Measurements from ENCODE around the gene ZBTB24.
A peak's percentile ranks its signal among the peaks of the same experiment; 100 is the strongest.

ZBTB24 gene

DNA sequence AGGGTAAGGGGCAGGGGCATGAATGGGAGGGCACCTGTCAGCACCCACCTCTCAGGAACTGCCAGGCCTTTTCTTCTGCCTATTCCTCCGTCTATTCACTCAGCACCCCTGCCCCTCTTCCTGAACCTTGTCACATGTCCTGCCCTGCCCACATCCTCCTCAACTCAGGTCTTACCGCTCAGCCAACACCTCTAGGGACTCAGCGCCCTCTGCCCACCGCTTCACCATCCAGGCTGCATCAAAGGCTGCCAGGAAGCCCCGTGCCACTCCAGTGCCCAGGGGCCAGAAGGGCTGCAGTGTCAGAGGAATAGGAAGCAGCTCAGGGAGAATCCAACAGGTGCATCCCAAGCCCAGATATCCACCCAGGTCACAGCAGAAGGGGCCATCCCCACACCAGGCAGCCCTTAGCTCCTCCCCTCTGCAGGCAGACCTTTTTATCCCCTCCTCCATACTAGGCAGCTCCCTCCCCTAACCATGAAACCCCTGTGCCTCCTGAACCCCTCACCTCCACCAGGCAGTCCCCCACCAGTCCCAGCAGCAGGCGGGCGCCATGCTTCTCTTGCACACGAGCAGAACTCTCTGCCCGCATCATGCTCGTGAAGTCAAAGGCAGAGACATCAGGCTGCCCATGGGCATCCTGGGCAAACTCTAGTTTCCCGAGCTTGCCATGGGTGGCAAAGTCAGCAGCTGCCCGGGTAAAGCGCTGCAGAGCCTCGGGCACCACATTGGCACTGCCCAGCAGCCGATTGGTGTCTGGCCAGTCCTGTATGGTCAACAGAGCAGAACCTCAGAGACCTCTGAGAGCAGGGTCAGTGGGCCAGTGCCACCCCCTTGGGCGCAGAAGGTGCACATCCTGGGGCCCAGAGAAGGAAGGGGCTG, 33.0 kb downstream of the ZBTB24 start:
- DNase-seq (ENCODE audit: low read depth), result no peak

- DNase-seq (ENCODE audit: low read depth), result no peak
Observed at GRCh38 chr6:109449064-109449794, 33.8 kb downstream of the ZBTB24 start.

DNA sequence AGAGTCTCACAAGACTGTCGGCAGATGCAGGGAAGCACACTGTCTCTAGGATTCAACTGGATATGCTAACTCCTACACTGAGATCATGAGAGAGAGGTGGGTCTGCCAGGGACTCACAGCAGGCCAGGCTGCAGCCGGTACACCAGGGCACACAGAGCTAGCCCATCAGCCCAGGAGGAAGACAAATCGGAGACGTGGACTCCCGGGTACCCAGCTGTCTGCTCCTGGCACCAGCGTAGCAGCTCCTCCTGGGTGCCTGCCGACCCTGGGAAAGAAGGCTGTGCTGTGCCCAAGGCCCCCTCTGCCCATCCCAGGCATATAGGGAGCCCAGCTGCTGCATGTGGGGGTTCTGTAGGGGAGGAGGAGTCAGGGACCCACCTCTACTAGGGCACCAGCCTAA, 34.4 kb downstream of the ZBTB24 start:
- DNase-seq (ENCODE audit: low read depth), result no peak

- no peak for DNase-seq (ENCODE audit: low read depth)
Observed at GRCh38 chr6:109447878-109448555, 35.0 kb downstream of the ZBTB24 start.

- DNase-seq (ENCODE audit: low read depth), result no peak
Observed at GRCh38 chr6:109447087-109447486, 35.9 kb downstream of the ZBTB24 start.

- DNase-seq (ENCODE audit: low read depth), result no peak
Observed at GRCh38 chr6:109446541-109446940, 36.5 kb downstream of the ZBTB24 start.

DNA sequence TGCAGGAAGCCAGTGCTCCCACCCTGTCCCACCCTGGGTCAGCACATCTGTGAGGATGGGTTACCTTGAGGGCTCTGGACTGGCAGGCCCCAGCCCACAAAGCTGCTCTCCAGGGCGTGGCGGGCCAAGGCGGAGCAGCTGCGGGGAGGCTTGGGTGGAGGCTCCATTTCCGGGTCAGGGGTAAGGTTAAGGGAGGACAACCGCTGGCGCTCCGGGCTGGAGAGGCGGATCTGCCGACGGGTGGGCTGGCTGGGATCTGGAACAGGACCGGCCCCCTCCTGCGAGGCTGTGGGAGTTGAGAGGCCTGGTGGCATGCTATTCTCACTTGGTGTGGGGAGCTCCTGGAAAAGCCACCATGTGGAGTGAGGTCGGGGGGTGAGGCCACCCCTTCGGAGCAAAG, 36.9 kb downstream of the ZBTB24 start:
- no peak for DNase-seq (ENCODE audit: low read depth)

DNA sequence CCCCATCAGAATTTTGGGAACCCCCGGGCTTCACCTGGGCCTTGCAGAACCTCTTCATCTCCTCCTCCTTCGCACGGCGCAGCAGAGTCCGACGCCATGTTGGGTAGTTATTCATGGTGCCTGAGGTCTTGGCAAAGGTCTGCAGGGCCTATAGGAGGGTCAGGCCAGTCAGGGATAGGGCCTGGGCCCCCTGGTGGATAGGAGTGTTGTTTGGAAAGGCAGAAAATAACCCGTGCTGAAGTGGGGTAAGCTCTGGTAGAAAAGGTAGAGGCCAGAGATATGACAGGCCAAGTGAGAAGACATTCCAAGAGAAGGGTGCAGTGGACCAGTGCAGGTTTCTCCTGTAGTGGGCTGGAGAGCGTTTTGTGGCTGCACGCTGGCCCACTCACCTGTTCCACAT, 37.6 kb downstream of the ZBTB24 start:
- DNase-seq (ENCODE audit: low read depth), result no peak

DNA sequence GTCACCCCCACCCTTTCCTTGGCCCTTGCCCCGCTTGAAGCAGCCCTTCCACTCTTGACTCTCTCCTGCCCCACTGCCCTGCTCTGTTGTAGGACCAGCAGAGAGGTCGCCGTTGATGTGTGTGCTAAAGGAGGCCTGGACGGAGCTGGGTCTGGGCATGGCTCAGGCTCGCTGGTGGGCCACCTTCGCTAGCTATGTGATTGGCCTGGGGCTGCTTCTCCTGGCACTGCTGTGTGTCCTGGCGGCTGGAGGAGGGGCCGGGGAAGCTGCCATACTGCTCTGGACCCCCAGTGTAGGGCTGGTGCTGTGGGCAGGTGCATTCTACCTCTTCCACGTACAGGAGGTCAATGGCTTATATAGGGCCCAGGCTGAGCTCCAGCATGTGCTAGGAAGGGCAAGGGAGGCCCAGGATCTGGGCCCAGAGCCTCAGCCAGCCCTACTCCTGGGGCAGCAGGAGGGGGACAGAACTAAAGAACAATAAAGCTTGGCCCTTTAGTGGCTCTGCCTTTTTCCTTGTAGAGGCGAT, 39.5 kb downstream of the ZBTB24 start:
- DNase-seq (ENCODE audit: low read depth), result no peak

- no peak for DNase-seq (ENCODE audit: low read depth)
Observed at GRCh38 chr6:109442393-109442924, 40.6 kb downstream of the ZBTB24 start.

DNA sequence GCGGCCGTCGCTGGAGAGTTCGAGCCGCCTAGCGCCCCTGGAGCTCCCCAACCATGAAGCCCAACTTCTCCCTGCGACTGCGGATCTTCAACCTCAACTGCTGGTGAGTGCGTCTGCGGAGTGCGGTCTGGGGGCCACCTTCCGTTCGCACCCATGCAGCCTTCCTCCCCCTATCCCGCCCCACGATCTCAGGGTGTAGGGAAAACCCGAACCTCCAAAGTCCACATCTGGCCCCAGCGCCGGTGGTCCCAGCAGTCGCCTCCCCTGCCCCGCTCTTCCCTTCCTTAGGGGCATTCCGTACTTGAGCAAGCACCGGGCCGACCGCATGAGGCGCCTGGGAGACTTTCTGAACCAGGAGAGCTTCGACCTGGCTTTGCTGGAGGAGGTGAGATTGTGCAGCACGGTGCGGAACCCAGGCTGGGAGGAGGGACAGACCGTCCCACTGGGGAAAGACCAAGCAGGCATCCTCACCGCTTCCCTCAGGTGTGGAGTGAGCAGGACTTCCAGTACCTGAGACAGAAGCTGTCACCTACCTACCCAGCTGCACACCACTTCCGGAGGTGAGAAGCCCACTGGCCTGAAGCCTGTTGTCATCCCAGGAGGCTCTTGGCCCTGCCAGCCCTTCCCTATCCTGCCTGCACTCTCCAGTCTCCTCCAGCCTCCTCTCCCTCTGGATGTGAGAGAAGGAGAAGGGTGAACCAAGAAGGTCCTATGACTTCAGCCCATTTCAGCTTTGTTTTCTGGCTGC, 41.8 kb downstream of the ZBTB24 start:
- peak; percentile 42 for DNase-seq (ENCODE audit: low read depth)

GRCh38 chr6:109440331-109441068, 42.5 kb downstream of the ZBTB24 start, which contains the start of the genes PPIL6 and SMPD2:
Gene PPIL6 (minus strand): TSS chr6:109440628. CDS start chr6:109440590, 38 bp downstream.
Gene SMPD2 (plus strand): TSS chr6:109440724. CDS start chr6:109441122, 398 bp downstream.
- peak; percentile 65 for DNase-seq (ENCODE audit: low read depth)

DNA sequence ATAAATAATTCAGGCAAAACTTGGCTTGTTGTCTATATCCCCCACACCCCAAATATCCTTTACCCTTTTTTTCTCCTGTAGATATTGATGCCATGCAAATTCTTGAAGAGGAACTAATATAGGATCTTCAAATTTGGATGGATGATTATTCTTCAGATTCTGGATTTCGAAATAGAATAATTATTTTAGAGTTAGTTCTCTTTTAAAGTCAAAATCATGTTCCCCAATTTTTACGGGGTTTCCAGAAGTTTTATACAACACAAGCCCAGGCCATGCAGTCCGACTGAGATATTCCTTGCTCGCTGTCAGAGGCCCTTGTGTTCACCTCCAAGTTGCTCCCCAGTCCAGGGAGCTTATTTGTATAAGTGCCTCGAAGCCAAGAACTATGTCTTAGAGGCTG, 47.0 kb downstream of the ZBTB24 start:
- no peak for DNase-seq (ENCODE audit: low read depth)

GRCh38 chr6:109434456-109434855, 48.6 kb downstream of the ZBTB24 start:
- no peak for DNase-seq (ENCODE audit: low read depth)

DNA sequence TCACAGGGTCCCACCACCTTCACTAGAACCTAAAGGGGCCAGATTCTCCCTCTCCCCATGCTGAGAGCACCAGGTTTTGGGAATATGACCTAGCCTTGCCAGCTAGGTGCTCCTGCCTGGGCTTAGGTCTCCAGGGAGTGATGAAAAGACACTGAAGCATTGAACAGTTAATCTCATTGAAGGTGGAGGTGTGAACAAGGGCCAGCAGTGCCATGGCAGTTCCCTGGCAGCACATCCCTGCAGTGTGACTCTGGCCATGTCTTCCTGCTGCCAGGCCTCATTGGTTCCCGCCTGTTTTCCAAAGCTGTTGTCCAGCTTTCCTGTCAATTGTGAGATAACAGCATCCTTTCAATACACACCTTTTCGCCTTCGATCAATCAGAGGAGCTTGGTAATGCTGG, 53.5 kb downstream of the ZBTB24 start:
- no peak for DNase-seq (ENCODE audit: low read depth)

- DNase-seq (ENCODE audit: low read depth), result no peak
Observed at GRCh38 chr6:109428889-109429477, 54.0 kb downstream of the ZBTB24 start.

- no peak for DNase-seq (ENCODE audit: low read depth)
Observed at GRCh38 chr6:109424946-109425345, 58.1 kb downstream of the ZBTB24 start.

- DNase-seq (ENCODE audit: low read depth), result no peak
Observed at GRCh38 chr6:109421184-109421583, 61.8 kb downstream of the ZBTB24 start.

DNA sequence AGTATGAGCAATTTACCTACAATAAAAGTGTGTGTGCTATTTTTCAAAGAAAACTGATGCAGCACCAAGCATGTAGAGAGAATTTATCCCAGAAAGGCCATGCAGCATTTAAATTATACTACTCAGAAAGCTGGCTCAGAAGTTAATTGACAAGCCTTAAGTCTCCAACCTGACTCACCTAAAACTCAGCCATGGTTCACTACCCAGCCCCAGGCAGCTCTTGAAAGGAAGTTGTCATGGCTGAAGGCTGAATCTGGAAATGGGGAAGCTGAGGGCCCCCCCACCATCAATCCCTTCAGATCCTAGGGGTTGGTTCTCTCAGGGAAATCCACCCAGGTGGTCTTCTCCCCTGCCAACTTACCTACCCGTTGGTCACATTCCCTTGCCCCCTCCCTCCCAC, 62.3 kb downstream of the ZBTB24 start:
- DNase-seq (ENCODE audit: low read depth), result no peak

DNA sequence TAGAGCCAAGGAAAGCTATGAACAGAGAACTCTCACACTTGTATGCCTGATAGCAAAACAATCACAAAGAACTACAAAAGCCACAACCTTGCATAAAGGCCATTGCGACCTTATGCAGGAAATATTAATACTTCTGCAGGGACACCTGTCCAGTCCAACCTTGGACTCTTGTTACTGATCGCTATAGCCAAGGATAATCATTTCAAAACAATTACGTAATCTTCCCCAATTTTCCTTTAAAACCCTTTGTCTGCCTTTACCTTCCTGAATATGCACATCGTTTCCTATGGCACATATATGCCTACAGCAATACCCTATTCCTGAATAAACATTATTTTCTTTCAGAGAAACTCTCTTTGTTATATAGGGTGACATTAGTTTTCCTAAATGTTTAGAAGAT, 65.4 kb downstream of the ZBTB24 start:
- no peak for DNase-seq (ENCODE audit: low read depth)
